KMS-11 (cell line): ENCODE results near the gene PPP4R2.

Source experiments
- H2AFZ ChIP-seq: fragments of 200-600 bp; sonication (generic); 2 replicates; pipeline ENCODE4 v1.6.1; 2016; ENCODE audit warnings: antibody characterized with exemption, mixed run types, low read depth
- H3K27ac ChIP-seq: fragments of 200-600 bp; sonication (generic); 2 replicates; pipeline ENCODE4 v1.6.1; 2016; ENCODE audit warnings: mild to moderate bottlenecking, mixed run types
- H3K27me3 ChIP-seq: fragments of 200-600 bp; sonication (generic); 2 replicates; pipeline ENCODE4 v1.6.1; 2017; ENCODE audit warnings: mild to moderate bottlenecking, low read depth, mixed run types, moderate library complexity; ENCODE audit not compliant: insufficient read depth
- H3K36me3 ChIP-seq: fragments of 200-600 bp; sonication (generic); 2 replicates; pipeline ENCODE4 v1.6.1; 2017; ENCODE audit warnings: mild to moderate bottlenecking, mixed run types; ENCODE audit not compliant: insufficient read depth
- H3K4me1 ChIP-seq: fragments of 200-600 bp; sonication (generic); 2 replicates; pipeline ENCODE4 v1.6.1; 2016; ENCODE audit warnings: mild to moderate bottlenecking, low read depth, mixed run types; ENCODE audit not compliant: poor library complexity, severe bottlenecking
- H3K4me2 ChIP-seq: fragments of 200-600 bp; sonication (generic); 2 replicates; pipeline ENCODE4 v1.7.0; 2016; ENCODE audit warnings: mild to moderate bottlenecking, mixed run types
- H3K4me3 ChIP-seq: fragments of 200-600 bp; sonication (generic); IDR thresholded peaks from 2 replicates; pipeline ENCODE4 v1.6.1; 2017; ENCODE audit warnings: low read depth, low read length, mixed read lengths; ENCODE audit not compliant: insufficient read depth
- H3K79me2 ChIP-seq: fragments of 200-600 bp; sonication (generic); 2 replicates; pipeline ENCODE4 v1.6.1; 2016; ENCODE audit warnings: low read depth, mixed run types; ENCODE audit not compliant: insufficient read depth
- H3K9ac ChIP-seq: fragments of 200-600 bp; sonication (generic); 2 replicates; pipeline ENCODE4 v1.6.1; 2016; ENCODE audit warnings: mild to moderate bottlenecking, mixed run types
- H4K20me1 ChIP-seq: fragments of 200-600 bp; sonication (generic); 2 replicates; pipeline ENCODE4 v1.6.1; 2016; ENCODE audit warnings: mild to moderate bottlenecking, mixed run types; ENCODE audit not compliant: insufficient read depth
- TF ChIP-seq, protein P1 (sequence below): fragments of 200-600 bp; sonication (generic); conservative IDR thresholded peaks from 2 replicates; pipeline ENCODE4 v1.6.1; 2017; ENCODE audit warnings: low read depth, mild to moderate bottlenecking, antibody characterized with exemption, low read length, moderate library complexity, mixed read lengths

The PPP4R2 gene

DNA sequence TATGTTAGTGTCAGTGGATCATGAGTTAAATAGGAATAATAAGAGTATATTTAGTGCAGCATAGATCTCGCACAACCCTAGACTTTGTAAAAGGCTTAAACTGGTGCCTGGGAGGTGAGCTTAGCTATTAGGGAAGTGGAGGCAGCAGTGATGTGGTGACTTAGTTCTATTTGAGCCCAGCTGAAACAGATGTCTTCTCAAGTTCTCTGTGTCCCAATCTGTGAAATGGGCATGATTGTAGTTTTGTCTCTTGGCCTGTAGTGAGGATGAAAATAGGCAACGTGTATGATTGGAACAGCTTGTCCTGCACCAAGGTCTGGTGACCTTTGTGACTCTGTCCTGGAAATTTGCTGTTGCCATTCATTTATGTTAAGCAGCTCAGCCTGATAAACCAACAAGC lies 99.6 kb downstream of the PPP4R2 start:
- no peaks in the 10 kb centered on the region for H3K27me3 ChIP-seq
- TF ChIP-seq, protein P1, sequence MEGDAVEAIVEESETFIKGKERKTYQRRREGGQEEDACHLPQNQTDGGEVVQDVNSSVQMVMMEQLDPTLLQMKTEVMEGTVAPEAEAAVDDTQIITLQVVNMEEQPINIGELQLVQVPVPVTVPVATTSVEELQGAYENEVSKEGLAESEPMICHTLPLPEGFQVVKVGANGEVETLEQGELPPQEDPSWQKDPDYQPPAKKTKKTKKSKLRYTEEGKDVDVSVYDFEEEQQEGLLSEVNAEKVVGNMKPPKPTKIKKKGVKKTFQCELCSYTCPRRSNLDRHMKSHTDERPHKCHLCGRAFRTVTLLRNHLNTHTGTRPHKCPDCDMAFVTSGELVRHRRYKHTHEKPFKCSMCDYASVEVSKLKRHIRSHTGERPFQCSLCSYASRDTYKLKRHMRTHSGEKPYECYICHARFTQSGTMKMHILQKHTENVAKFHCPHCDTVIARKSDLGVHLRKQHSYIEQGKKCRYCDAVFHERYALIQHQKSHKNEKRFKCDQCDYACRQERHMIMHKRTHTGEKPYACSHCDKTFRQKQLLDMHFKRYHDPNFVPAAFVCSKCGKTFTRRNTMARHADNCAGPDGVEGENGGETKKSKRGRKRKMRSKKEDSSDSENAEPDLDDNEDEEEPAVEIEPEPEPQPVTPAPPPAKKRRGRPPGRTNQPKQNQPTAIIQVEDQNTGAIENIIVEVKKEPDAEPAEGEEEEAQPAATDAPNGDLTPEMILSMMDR, result no peak
- no peak overlapping the region for H3K4me2 ChIP-seq
- H3K36me3 ChIP-seq, result no peaks in the 10 kb centered on the region
- no peaks in the 10 kb centered on the region for H4K20me1 ChIP-seq
- no peak overlapping the region for H3K27ac ChIP-seq
- no peaks in the 10 kb centered on the region for H3K4me1 ChIP-seq
- no peak overlapping the region for H3K9ac ChIP-seq
- H2AFZ ChIP-seq, result no peak overlapping the region
- no peaks in the 10 kb centered on the region for H3K79me2 ChIP-seq
- H3K4me3 ChIP-seq, result no peak overlapping the region

DNA sequence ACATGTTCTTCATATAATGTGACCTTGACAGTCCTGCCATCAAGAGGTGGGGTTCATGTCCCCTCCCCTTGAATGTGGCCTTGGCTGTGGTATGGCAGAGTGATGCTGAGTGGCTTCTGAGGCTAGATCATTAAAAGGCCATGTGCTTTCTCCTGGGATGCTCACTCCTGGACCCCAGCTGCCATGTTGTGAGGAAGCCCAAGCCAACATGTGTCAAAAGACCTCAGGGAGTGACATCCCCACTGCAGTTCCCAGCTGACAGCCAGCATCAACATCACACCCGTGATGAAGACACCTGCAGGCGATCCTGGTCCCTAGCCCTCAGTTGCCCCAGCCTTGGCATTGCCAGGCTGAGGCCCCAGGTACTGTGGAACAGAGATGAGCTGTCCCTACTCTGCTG lies 101.4 kb downstream of the PPP4R2 start:
- Histone ChIP-seq H3K4me3 (no peak overlapping the region), H3K9ac (no peak overlapping the region), H3K79me2 (no peaks in the 10 kb centered on the region), H2AFZ (no peak overlapping the region), H3K27me3 (no peaks in the 10 kb centered on the region), H3K27ac (no peak overlapping the region), H3K36me3 (no peaks in the 10 kb centered on the region), H3K4me1 (no peaks in the 10 kb centered on the region), H3K4me2 (no peak overlapping the region), H4K20me1 (no peaks in the 10 kb centered on the region)
- TF ChIP-seq, protein P1, result no peak

DNA sequence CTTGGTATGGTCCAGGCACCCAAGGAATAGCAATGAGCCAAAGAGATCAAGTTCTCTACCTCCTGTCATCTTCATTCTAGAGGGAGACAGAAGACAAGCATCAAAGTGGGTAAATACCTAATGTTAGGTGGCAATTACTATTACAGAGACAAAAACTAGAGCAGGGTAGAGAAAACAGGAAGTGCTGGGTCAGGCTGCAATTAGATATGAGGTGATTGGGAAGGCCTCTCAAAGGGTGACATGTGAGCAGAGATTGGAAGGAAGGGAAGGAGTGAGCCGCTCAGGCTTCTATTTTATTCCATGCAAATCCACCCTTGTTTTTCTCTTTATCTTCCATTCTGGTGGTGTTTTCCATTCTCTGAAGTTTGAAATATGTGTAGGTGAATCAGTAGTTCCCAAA lies 102.3 kb downstream of the PPP4R2 start:
- no peaks in the 10 kb centered on the region for H3K79me2 ChIP-seq
- no peaks in the 10 kb centered on the region for H4K20me1 ChIP-seq
- H3K36me3 ChIP-seq, result no peaks in the 10 kb centered on the region
- H2AFZ ChIP-seq, result no peak overlapping the region
- H3K4me2 ChIP-seq, result no peak overlapping the region
- TF ChIP-seq, protein P1, result no peak
- no peaks in the 10 kb centered on the region for H3K4me1 ChIP-seq
- no peaks in the 10 kb centered on the region for H3K27me3 ChIP-seq
- H3K9ac ChIP-seq, result no peak overlapping the region
- no peak overlapping the region for H3K4me3 ChIP-seq
- no peak overlapping the region for H3K27ac ChIP-seq

DNA sequence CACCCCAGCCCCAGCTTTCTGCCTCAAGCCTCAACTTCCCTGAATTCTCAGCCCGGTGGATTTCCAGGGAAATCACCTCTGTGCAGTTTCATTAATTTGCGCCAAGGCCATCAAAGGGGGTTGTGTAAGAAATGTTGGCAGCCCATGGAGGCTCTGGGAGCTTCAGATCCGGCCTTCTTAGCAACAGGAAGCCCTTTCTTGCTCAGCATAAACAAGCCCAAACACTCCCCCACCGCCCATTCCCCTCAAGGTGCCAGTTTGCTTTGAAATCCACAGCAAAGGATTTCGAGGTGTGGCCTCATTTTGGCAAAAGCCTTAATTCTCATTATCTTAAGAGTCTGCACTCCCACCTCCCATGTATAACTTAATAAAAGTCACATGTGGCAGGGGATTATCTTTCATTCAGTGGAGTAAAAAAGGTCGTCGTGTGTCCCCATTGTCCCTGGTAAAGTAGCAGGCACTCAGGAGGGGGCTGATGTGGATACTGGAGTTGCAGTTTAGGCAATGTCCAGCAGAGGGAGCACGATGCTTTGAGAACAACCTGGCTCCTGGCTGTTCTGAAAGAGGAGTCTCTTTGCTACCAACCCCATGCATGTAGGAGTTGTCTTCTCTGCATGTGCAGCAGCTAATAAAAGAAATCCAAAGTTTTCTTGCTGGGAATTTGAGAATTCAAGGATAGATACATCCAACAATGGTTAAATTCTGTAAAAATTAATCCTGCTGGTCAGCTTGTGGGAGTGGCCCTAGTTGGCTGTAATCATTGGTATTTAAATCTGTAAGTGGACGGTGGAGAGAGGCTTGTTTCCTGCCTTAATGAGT lies 104.3 kb downstream of the PPP4R2 start:
- H3K36me3 ChIP-seq, result no peaks in the 10 kb centered on the region
- H3K4me1 ChIP-seq, result no peaks in the 10 kb centered on the region
- no peak overlapping the region for H3K4me3 ChIP-seq
- H3K79me2 ChIP-seq, result no peaks in the 10 kb centered on the region
- no peak overlapping the region for H3K4me2 ChIP-seq
- TF ChIP-seq, protein P1, result peak; percentile 83
- no peaks in the 10 kb centered on the region for H3K27me3 ChIP-seq
- no peaks in the 10 kb centered on the region for H4K20me1 ChIP-seq
- H3K27ac ChIP-seq, result no peak overlapping the region
- no peak overlapping the region for H2AFZ ChIP-seq
- H3K9ac ChIP-seq, result no peak overlapping the region
